B cell (primary cell): ENCODE results near the gene SGSM1. TPM values are rescaled to one million over a fixed set of nuclear protein-coding genes. Genes with fewer than 3 reads are reported as not detected.

Source experiments
- ATAC-seq: fragments of 200-7000 bp; cut with Tn5 transposase; one replicate; pipeline ENCODE4 v1.10.0; 2021; ENCODE audit warnings: low read depth, mild to moderate bottlenecking, moderate number of reproducible peaks, moderate library complexity
- CTCF ChIA-PET: fragments of 350-600 bp; sonication (Branson Sonifier 250); formaldehyde crosslinking; loops from one replicate; lab custom pipeline; 2021; ENCODE audit warnings: antibody characterized with exemption, inconsistent platforms; lab: Charles Lee
- POLR2A ChIA-PET: fragments of 350-600 bp; sonication (Branson Sonifier 250); formaldehyde crosslinking; loops from one replicate; lab custom pipeline; 2021; ENCODE audit warnings: antibody characterized with exemption; lab: Charles Lee
- DNase-seq: peaks from one replicate; pipeline ENCODE4 v3.0.0; 2013
- H2AFZ ChIP-seq: 2 replicates; pipeline ENCODE4 v1.6.1; 2012; ENCODE audit warnings: mild to moderate bottlenecking, low read depth, low read length; ENCODE audit not compliant: insufficient read depth, poor library complexity, severe bottlenecking
- H3K27ac ChIP-seq, 2 donors: 1 replicate in 1 of 2; 2 replicates in 1 of 2; pipeline ENCODE4 v1.5.1; 2012 to 2013; ENCODE audit warnings: low read length in 2 of 2, mild to moderate bottlenecking in 2 of 2, moderate library complexity in 1 of 2
- H3K27me3 ChIP-seq, 4 experiments: fragments of 200-600 bp in 1 of 4; sonication (generic) in 1 of 4; replicated peaks in 1 of 4; 1 replicate in 2 of 4; 2 replicates in 2 of 4; pipeline versions ENCODE4 v1.6.1 to v1.7.0; 2013 to 2016; ENCODE audit warnings: low read length in 3 of 4, mild to moderate bottlenecking in 2 of 4, mixed read lengths in 1 of 4, moderate library complexity in 1 of 4; ENCODE audit not compliant: insufficient read depth in 4 of 4, control insufficient read depth in 3 of 4; ENCODE audit errors: control extremely low read depth in 1 of 4
- H3K36me3 ChIP-seq, 2 experiments: replicated peaks in 1 of 2; 1 replicate in 1 of 2; 2 replicates in 1 of 2; pipeline versions ENCODE4 v1.6.1 to v1.7.1; 2013; ENCODE audit warnings: low read length in 1 of 2; ENCODE audit not compliant: insufficient read depth in 2 of 2, control insufficient read depth in 1 of 2; ENCODE audit errors: control extremely low read depth in 1 of 2, extremely low read depth in 1 of 2
- H3K4me1 ChIP-seq, 2 donors: fragments of 200-600 bp in 1 of 2; sonication (generic) in 1 of 2; 1 replicate in 1 of 2; 2 replicates in 1 of 2; pipeline versions ENCODE4 v1.5.1 to v1.6.1; 2013 to 2017; ENCODE audit warnings: low read length in 2 of 2; ENCODE audit not compliant: control insufficient read depth in 2 of 2, insufficient read depth in 2 of 2
- H3K4me2 ChIP-seq: replicated peaks from 2 replicates; pipeline ENCODE3; 2012; ENCODE audit warnings: mild to moderate bottlenecking, low read depth, low read length; ENCODE audit not compliant: poor library complexity, severe bottlenecking
- H3K4me3 ChIP-seq, 5 experiments: fragments of 200-600 bp in 1 of 5; sonication (generic) in 1 of 5; 1 replicate in 3 of 5; 2 replicates in 2 of 5; pipeline versions ENCODE4 v1.5.1 to v1.7.0; 2011 to 2016; ENCODE audit warnings: low read length in 4 of 5, mild to moderate bottlenecking in 4 of 5, low read depth in 2 of 5, control low read depth in 1 of 5, moderate library complexity in 1 of 5; ENCODE audit not compliant: insufficient read depth in 1 of 5; ENCODE audit errors: control extremely low read depth in 1 of 5, extremely low read depth in 1 of 5
- H3K79me2 ChIP-seq: fragments of 200-600 bp; sonication (generic); one replicate; pipeline ENCODE4 v1.6.0; 2016; ENCODE audit warnings: low read length; ENCODE audit not compliant: control insufficient read depth, insufficient read depth
- H3K9ac ChIP-seq: fragments of 200-600 bp; sonication (generic); 2 replicates; pipeline ENCODE4 v1.6.1; 2017; ENCODE audit warnings: mild to moderate bottlenecking, low read length, moderate library complexity
- H3K9me3 ChIP-seq, 3 donors: one replicate each; pipeline versions ENCODE4 v1.6.1 to v1.7.1; 2013; ENCODE audit warnings: low read length in 2 of 3; ENCODE audit not compliant: control insufficient read depth in 2 of 3, insufficient read depth in 1 of 3; ENCODE audit errors: control extremely low read depth in 1 of 3
- H4K20me1 ChIP-seq: 2 replicates; pipeline ENCODE4 v1.6.0; 2012; ENCODE audit warnings: mild to moderate bottlenecking, low read length; ENCODE audit not compliant: insufficient read depth, control insufficient read depth, poor library complexity, severe bottlenecking
- H3K27ac Mint-ChIP-seq: one replicate; pipeline ENCODE4 v1.8.0; 2021; ENCODE audit warnings: mixed read lengths
- H3K27me3 Mint-ChIP-seq: one replicate; pipeline ENCODE4 v1.8.0; 2021; ENCODE audit warnings: mixed read lengths
- H3K4me1 Mint-ChIP-seq: one replicate; pipeline ENCODE4 v1.8.0; 2021; ENCODE audit warnings: mixed read lengths
- H3K4me3 Mint-ChIP-seq: one replicate; pipeline ENCODE4 v1.8.0; 2021; ENCODE audit warnings: mixed read lengths
- H3K9me3 Mint-ChIP-seq: one replicate; pipeline ENCODE4 v1.8.0; 2022; ENCODE audit warnings: mixed read lengths; ENCODE audit not compliant: insufficient read depth
- EZH2 ChIP-seq: IDR thresholded peaks from 2 replicates; pipeline ENCODE4 v1.6.1; 2012; ENCODE audit warnings: borderline replicate concordance, low read depth, mild to moderate bottlenecking, moderate library complexity, low read length; ENCODE audit not compliant: insufficient read depth, poor library complexity, severe bottlenecking
- WGBS: methylation state at CpG from one replicate; pipeline ENCODE4 v1.1.5; 2013; ENCODE audit warnings: missing lambda C conversion rate; ENCODE audit not compliant: insufficient coverage; 5-methylcytosine and 5-hydroxymethylcytosine counted together
- intact Hi-C: fragments of 100-400 bp; cut with micrococcal nuclease; formaldehyde crosslinking; loops from one replicate; pipeline ENCODE4 v1.10.0; 2022
- polyA plus RNA-seq: library from polyadenylated mRNA; depleted of rRNA; stranded (reverse); fragments of >200 nt; gene quantifications from 2 replicates; pipeline ENCODE4 v1.2.3, GENCODE V29; 2012
- total RNA-seq, 2 donors: library from RNA; stranded (reverse); fragments of 120-200 nt in 1 of 2; gene quantifications; 1 replicate in 1 of 2; 2 replicates in 1 of 2; pipeline versions ENCODE4 v1.2.3 to v1.2.4, GENCODE V29; 2013 to 2022
- TF ChIP-seq, protein P1 (sequence below): fragments of 200-600 bp; IDR thresholded peaks from one replicate; pipeline ENCODE4 v1.8.0; 2022; ENCODE audit warnings: antibody characterized with exemption, mild to moderate bottlenecking

Gene SGSM1
- total and polyA plus RNA-seq, 2 donors (not counting 1 experiment from before 2014, with no cell fraction given), result 0.91 to 1.3 TPM

DNA sequence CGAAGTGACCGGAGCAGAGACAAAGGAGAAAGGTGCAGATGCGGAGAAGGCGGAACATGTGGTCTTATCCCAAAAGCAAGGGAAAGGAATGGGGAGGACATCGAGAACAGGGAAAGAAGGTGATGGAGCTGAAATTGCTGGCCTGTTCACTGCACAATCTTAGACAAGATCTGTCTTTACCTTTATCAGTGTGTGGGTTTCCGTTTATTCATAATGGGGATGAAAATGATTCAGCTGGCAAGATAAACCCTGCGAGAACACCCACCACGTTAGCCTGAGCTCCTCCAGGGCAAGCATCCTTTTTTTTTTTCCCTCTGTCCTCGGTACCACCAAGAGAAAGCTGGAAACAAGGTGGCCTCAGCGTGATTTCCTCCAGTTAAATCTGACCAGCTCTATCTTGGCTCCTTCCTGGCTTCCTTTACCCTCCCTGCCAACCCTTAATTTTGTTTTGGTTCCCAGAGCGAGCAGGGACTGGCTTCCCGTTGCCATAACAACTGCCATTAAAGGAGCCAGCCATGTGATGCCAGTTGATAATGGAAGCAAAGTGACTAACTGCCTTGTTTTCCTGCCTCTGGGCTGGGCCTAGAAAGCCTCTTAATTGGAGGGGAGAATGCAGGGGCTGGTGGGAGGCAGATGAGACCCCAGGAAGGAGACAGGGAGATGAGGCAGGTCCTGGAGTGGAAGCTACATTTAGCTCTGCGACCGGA lies 4.2 kb downstream of the SGSM1 start:
- H3K4me3 Mint-ChIP-seq, result no peak overlapping the region
- TF ChIP-seq, protein P1, sequence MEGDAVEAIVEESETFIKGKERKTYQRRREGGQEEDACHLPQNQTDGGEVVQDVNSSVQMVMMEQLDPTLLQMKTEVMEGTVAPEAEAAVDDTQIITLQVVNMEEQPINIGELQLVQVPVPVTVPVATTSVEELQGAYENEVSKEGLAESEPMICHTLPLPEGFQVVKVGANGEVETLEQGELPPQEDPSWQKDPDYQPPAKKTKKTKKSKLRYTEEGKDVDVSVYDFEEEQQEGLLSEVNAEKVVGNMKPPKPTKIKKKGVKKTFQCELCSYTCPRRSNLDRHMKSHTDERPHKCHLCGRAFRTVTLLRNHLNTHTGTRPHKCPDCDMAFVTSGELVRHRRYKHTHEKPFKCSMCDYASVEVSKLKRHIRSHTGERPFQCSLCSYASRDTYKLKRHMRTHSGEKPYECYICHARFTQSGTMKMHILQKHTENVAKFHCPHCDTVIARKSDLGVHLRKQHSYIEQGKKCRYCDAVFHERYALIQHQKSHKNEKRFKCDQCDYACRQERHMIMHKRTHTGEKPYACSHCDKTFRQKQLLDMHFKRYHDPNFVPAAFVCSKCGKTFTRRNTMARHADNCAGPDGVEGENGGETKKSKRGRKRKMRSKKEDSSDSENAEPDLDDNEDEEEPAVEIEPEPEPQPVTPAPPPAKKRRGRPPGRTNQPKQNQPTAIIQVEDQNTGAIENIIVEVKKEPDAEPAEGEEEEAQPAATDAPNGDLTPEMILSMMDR, result no peak
- TF ChIP-seq EZH2, result no peak
- intact Hi-C loops, result no loop called here
- no peaks in the 10 kb centered on the region for H4K20me1 ChIP-seq
- ChIA-PET POLR2A (no interaction called here), CTCF (interaction anchor here (0.6 kb wide), 1 partner anchor 44 kb away, joined by 3 read pairs; no protein-coding TSS in a partner anchor)
- ATAC-seq, result no peak
- H3K9me3 ChIP-seq, result peaks cover 0 to 33% (median 6%) of the 10 kb centered on the region in 3 donors
- no peak overlapping the region for H3K4me2 ChIP-seq
- 87% methylated on average over 14 of the region's 14 CpGs for WGBS
- H3K79me2 ChIP-seq, result no peaks in the 10 kb centered on the region
- H3K9me3 Mint-ChIP-seq, result peaks cover 7% of the 10 kb centered on the region
- peaks cover 25% of the 10 kb centered on the region for H3K27me3 Mint-ChIP-seq
- peaks cover 0 to 29% (median 6%) of the 10 kb centered on the region in 4 experiments for H3K27me3 ChIP-seq
- no peak for DNase-seq
- no peaks in the 10 kb centered on the region for H3K36me3 ChIP-seq
- no peak overlapping the region for H3K27ac ChIP-seq
- no peak overlapping the region for H3K27ac Mint-ChIP-seq
- H3K4me1 ChIP-seq, result peaks cover 5 to 11% of the 10 kb centered on the region in 2 donors
- H2AFZ ChIP-seq, result no peak overlapping the region
- H3K4me3 ChIP-seq, result no peak overlapping the region
- peaks cover 6% of the 10 kb centered on the region for H3K4me1 Mint-ChIP-seq
- no peak overlapping the region for H3K9ac ChIP-seq
